Central memory CD8-positive, alpha-beta T cell (primary cell): ENCODE measurements around the gene EPHA6.

Experiments used
- ATAC-seq: fragments of 150-1000 bp; cut with Tn5 transposase; replicated peaks from 2 replicates; pipeline ENCODE4 v1.10.0; 2022; ENCODE audit warnings: mild to moderate bottlenecking, moderate FRiP score, moderate number of reproducible peaks; ENCODE audit not compliant: poor library complexity, severe bottlenecking; ENCODE audit errors: extremely low read depth
- DNase-seq, 2 donors: peaks; one replicate each; pipeline ENCODE4 v3.0.0; 2021; ENCODE audit warnings: low spot score in 2 of 2
- H3K27ac Mint-ChIP-seq: one replicate; pipeline ENCODE4 v1.8.0; 2022; ENCODE audit warnings: low read depth, mild to moderate bottlenecking, moderate library complexity, mixed read lengths
- H3K27me3 Mint-ChIP-seq: one replicate; pipeline ENCODE4 v1.8.0; 2022; ENCODE audit warnings: mixed read lengths
- H3K36me3 Mint-ChIP-seq: one replicate; pipeline ENCODE4 v1.8.0; 2022; ENCODE audit warnings: mild to moderate bottlenecking, moderate library complexity, mixed read lengths; ENCODE audit not compliant: insufficient read depth
- H3K4me1 Mint-ChIP-seq: one replicate; pipeline ENCODE4 v1.8.0; 2022; ENCODE audit warnings: mixed read lengths
- H3K4me3 Mint-ChIP-seq: one replicate; pipeline ENCODE4 v1.8.0; 2022; ENCODE audit warnings: mild to moderate bottlenecking, moderate library complexity, mixed read lengths
- H3K9me3 Mint-ChIP-seq: one replicate; pipeline ENCODE4 v1.8.0; 2022; ENCODE audit warnings: mixed read lengths

The EPHA6 gene

DNA sequence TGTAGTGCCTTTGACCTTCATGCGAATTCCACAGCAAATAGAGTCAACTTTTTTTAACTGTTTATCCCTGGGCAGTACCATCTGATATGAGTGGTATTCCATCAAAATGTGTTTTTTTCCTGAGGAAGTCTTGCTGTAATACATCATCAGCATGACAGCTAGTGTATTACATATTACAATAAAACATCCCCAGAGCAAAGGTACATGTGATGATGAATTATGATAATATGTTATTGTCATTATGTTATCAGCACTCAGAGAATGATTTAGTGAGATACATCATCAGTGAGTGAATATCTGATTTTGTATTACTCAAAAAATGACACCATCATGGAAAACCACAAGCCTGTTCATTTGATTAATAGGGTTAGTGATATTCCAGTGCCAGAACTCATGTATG lies 880.5 kb downstream of the EPHA6 start:
- DNase-seq (no peak), ATAC-seq (no peak)
- no peaks in the 10 kb centered on the region for H3K36me3 Mint-ChIP-seq
- H3K9me3 Mint-ChIP-seq = no peaks in the 10 kb centered on the region
- no peak overlapping the region for H3K27ac Mint-ChIP-seq
- H3K4me3 Mint-ChIP-seq = no peak overlapping the region
- H3K4me1 Mint-ChIP-seq = no peaks in the 10 kb centered on the region
- H3K27me3 Mint-ChIP-seq = peaks cover 12% of the 10 kb centered on the region

GRCh38 chr3:97698691-97699090 lies 884.3 kb downstream of the EPHA6 start:
- Mint-ChIP-seq H3K36me3 (peaks cover 2% of the 10 kb centered on the region), H3K4me1 (no peaks in the 10 kb centered on the region), H3K27ac (no peak overlapping the region), H3K27me3 (peaks cover 17% of the 10 kb centered on the region), H3K4me3 (no peak overlapping the region), H3K9me3 (no peaks in the 10 kb centered on the region)
- ATAC-seq (no peak), DNase-seq (no peak)

DNA sequence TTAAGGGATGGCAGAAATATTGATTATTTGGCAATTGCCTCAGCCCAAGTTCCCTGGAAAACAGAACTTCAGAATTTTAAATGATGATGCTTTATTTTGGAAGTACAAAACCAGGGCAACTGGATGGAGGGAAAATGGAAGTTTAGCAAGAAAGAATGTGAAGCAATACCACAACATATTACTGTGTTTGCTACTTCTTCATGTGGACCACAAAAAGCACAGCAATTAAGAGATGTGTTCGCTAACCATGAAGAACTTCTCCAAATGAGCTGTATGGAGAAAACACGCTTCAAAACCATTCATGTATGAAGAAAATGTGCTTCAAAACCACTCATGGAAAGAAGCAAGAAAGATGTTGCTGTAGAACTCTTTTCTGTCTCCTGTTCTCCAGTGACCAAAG lies 885.5 kb downstream of the EPHA6 start:
- H3K27ac Mint-ChIP-seq = no peak overlapping the region
- no peak for DNase-seq
- H3K36me3 Mint-ChIP-seq = peaks cover 2% of the 10 kb centered on the region
- H3K9me3 Mint-ChIP-seq = no peaks in the 10 kb centered on the region
- H3K27me3 Mint-ChIP-seq = peaks cover 13% of the 10 kb centered on the region
- ATAC-seq = no peak
- H3K4me3 Mint-ChIP-seq = no peak overlapping the region
- H3K4me1 Mint-ChIP-seq = no peaks in the 10 kb centered on the region

DNA sequence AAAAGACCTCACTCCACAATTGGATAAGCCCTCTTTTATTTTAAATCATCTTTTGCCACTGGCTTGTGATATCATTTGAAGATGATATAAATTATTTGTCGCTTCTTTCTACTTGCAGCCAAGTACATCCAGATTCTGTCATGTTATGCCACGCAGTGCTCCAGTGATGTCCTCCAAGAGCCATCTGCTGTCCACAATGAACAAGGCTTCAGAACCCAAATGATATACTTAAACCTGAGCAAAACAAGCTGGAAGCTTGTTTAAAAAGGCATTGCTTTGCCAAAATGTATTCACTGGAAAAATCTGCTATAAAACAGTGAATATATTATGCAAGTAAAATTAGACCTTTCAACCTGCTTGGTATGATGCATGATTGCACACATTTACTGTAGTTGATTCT lies 891.4 kb downstream of the EPHA6 start:
- no peak overlapping the region for H3K4me3 Mint-ChIP-seq
- H3K27me3 Mint-ChIP-seq = peaks cover 11% of the 10 kb centered on the region
- H3K4me1 Mint-ChIP-seq = no peaks in the 10 kb centered on the region
- H3K9me3 Mint-ChIP-seq = no peaks in the 10 kb centered on the region
- H3K27ac Mint-ChIP-seq = no peak overlapping the region
- ATAC-seq (no peak), DNase-seq (no peak)
- no peaks in the 10 kb centered on the region for H3K36me3 Mint-ChIP-seq

DNA sequence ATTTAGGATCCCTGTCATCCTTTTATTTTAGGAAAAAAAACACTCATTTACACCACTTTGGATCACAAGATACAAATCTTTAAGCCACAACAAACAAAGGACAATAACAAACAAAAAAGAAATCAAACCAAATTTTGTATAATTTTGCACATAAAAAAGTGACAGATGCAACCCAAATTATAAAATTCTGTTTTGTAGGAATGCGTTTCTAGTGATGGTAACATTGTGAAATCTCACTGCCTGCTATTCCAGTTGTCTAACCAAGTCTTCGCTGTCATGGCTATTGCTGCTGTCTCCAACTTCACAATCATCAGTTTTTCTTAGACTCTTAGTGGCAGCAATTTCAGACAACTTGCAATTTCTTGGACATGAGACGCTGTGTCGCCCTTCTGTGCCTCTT lies 891.8 kb downstream of the EPHA6 start:
- H3K4me3 Mint-ChIP-seq = no peak overlapping the region
- peaks cover 10% of the 10 kb centered on the region for H3K27me3 Mint-ChIP-seq
- ATAC-seq = no peak

DNA sequence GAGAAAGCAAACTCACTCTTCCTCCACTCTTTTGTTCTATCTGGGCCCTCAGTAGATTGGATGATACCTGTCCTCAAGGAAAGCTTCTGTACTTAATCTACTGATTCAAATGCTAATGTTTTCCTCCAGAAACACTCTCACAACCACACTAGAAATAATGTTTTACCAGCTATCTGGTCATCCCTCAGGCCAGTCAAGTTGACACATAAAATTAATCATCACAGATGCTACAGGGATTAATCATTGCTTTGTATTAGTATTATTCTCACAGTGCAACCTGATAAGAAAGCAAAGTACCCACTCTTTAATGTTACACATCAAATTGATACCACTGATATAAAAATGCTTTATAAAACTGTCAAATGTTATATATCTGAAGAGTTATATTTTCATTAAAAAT lies 897.3 kb downstream of the EPHA6 start:
- Mint-ChIP-seq H3K27ac (no peak overlapping the region), H3K27me3 (peaks cover 12% of the 10 kb centered on the region), H3K4me1 (no peaks in the 10 kb centered on the region), H3K36me3 (no peaks in the 10 kb centered on the region), H3K9me3 (no peaks in the 10 kb centered on the region), H3K4me3 (no peak overlapping the region)
- no peak for DNase-seq
- no peak for ATAC-seq

More for the DNA sequence above, 891.8 kb downstream of the EPHA6 start:
- Mint-ChIP-seq H3K9me3 (no peaks in the 10 kb centered on the region), H3K4me1 (no peaks in the 10 kb centered on the region), H3K36me3 (no peaks in the 10 kb centered on the region), H3K27ac (no peak overlapping the region)
- no peak for DNase-seq

DNA sequence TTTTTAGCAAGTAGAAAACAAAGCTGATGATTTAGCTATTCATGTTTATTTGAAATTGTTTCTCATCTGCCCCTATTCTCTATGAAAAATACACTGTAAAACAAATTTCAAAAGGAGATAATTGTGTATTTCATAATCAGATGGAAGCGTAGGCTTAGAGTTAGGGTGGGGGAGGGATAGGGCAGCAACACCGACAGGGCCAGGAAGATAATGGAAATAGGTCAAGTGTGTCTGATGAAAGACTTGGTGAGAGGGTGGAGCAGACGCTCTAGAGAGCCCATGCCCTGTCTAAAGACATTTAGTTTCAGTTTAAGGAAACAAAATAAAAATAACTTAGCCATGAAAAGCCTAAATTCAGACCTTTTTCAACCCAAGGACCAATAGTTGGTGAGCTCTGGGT lies 898.5 kb downstream of the EPHA6 start:
- Mint-ChIP-seq H3K4me3 (no peak overlapping the region), H3K9me3 (no peaks in the 10 kb centered on the region), H3K27me3 (peaks cover 12% of the 10 kb centered on the region), H3K36me3 (no peaks in the 10 kb centered on the region), H3K27ac (no peak overlapping the region), H3K4me1 (no peaks in the 10 kb centered on the region)
- DNase-seq = no peak
- no peak for ATAC-seq

DNA sequence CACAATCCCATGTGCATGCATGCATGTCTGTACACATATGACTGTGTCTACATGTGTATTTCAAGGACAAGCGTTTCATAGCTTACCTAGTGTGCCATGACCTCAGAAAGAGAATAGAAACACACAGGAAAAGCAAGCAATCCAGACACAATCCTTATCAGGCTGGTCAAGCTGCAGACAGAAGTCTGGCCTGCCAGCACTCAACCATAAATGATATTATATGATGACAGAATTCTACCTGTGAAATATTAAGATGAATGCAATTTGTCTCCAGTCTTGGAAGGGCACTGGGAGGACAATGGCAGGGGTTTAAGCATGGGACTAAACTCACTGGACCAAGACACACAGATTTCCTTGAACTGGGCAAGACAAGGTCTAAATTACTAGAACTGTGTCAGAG lies 899.2 kb downstream of the EPHA6 start:
- Mint-ChIP-seq H3K9me3 (no peaks in the 10 kb centered on the region), H3K27ac (no peak overlapping the region), H3K4me1 (no peaks in the 10 kb centered on the region), H3K36me3 (no peaks in the 10 kb centered on the region), H3K27me3 (peaks cover 12% of the 10 kb centered on the region), H3K4me3 (no peak overlapping the region)
- ATAC-seq (no peak), DNase-seq (no peak)

DNA sequence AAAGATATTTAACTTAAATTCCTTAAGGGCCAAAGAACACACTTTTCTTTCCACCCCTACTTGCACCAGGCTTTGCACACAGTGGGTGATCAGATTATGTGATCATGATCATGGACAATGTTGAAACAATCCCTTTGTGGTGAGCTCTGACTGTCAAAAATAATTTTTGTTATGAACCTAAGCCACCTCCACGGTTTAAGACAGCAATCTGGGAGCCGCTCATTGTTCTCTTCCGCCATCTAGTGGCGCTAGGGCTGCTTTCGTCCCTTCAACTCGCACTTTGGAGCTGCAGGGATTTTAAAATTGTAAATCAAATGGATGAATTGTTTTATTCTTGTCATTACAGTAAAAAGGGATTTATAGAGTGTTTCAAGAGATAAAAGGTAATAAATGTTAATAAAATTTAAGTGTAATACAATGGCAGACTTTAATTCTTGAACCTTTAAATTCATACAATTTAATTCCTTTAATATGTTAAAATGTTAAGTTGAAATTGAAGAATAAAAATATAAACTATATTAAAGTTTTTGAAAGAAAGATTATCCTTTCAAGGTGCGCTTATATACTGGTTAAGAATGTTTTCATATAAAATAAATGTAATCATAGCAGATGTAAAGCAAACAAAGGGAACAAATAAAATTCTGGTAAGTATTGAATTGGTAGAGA lies 904.9 kb downstream of the EPHA6 start:
- Mint-ChIP-seq H3K4me1 (no peaks in the 10 kb centered on the region), H3K27me3 (no peaks in the 10 kb centered on the region), H3K36me3 (no peaks in the 10 kb centered on the region), H3K27ac (no peak overlapping the region), H3K9me3 (no peaks in the 10 kb centered on the region), H3K4me3 (no peak overlapping the region)
- ATAC-seq = peak; percentile 79
- DNase-seq = peak; percentile 25 to 27

GRCh38 chr3:97720417-97720816 lies 906.0 kb downstream of the EPHA6 start:
- Mint-ChIP-seq H3K4me1 (no peaks in the 10 kb centered on the region), H3K4me3 (no peak overlapping the region), H3K9me3 (no peaks in the 10 kb centered on the region), H3K36me3 (no peaks in the 10 kb centered on the region), H3K27me3 (peaks cover 7% of the 10 kb centered on the region), H3K27ac (no peak overlapping the region)
- ATAC-seq = no peak
- DNase-seq = no peak

DNA sequence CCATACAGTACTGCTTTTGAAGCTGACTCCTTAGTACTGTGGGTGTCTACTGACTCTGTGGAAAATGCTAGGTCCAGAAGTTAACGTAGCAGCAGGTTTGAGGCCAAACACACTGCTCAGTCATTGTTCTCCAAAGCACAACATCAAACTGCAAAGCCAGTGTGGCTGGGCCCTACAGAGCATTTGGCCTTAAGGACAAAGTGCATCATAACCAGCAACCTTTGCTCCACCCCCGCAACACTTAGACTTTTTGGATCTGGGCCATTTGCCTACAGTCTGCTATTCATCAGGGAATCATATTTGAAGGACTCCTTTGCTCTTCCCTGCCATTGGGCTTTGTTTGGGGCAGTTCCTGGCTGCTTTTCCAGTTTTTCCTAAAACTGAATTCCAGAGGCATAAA lies 907.1 kb downstream of the EPHA6 start:
- Mint-ChIP-seq H3K4me3 (no peak overlapping the region), H3K27ac (no peak overlapping the region), H3K36me3 (no peaks in the 10 kb centered on the region), H3K4me1 (no peaks in the 10 kb centered on the region), H3K27me3 (peaks cover 11% of the 10 kb centered on the region), H3K9me3 (no peaks in the 10 kb centered on the region)
- ATAC-seq (no peak), DNase-seq (no peak)

GRCh38 chr3:97736928-97737327 lies 922.5 kb downstream of the EPHA6 start:
- ATAC-seq = no peak
- Mint-ChIP-seq H3K27ac (no peak overlapping the region), H3K4me3 (no peak overlapping the region), H3K27me3 (peaks cover 25% of the 10 kb centered on the region), H3K9me3 (no peaks in the 10 kb centered on the region), H3K36me3 (peaks cover 1% of the 10 kb centered on the region), H3K4me1 (no peaks in the 10 kb centered on the region)
- no peak for DNase-seq

DNA sequence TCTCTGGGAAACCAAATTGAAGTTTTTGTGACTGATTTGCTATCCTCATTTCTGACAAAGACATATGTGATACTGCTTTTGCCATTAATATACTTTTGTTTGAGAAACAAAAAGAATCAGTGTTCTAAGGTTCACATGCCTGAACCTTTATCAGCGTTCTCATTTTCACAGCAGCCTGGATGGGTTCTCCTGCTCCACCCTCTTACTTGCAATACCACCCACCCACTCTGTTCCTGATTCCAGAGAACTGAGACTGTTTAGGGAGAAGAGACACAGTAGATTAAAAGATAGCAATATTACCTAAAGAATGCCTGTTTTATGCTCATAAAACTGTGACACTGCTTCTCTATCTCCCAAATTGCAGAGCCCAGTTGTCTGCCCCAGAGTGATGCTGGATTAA lies 924.4 kb downstream of the EPHA6 start:
- Mint-ChIP-seq H3K4me3 (no peak overlapping the region), H3K4me1 (no peaks in the 10 kb centered on the region), H3K9me3 (no peaks in the 10 kb centered on the region), H3K27ac (no peak overlapping the region), H3K27me3 (peaks cover 25% of the 10 kb centered on the region), H3K36me3 (peaks cover 1% of the 10 kb centered on the region)
- DNase-seq = no peak
- no peak for ATAC-seq

GRCh38 chr3:97742036-97742435 lies 927.6 kb downstream of the EPHA6 start:
- Mint-ChIP-seq H3K4me3 (no peak overlapping the region), H3K9me3 (no peaks in the 10 kb centered on the region), H3K4me1 (no peaks in the 10 kb centered on the region), H3K27ac (no peak overlapping the region), H3K36me3 (peaks cover 1% of the 10 kb centered on the region), H3K27me3 (peaks cover 19% of the 10 kb centered on the region)
- ATAC-seq (no peak), DNase-seq (no peak)
